Measurements from ENCODE around the gene SUCLG1. TPM values are rescaled to one million over a fixed set of nuclear protein-coding genes. Genes with fewer than 3 reads are reported as not detected.
"Not testable (repeated sequence)": the region's sequence is repeated elsewhere in the genome, so short reads cannot be mapped to it uniquely, and the experiment has no call there.

Gene SUCLG1
- polyA plus RNA-seq, 1 donor (not counting 4 experiments of a cell fraction or from before 2014, with no cell fraction given): 83.6 TPM

GRCh38 chr2:84409531-84409930 lies 49.5 kb downstream of the SUCLG1 start:
- Histone ChIP-seq H3K79me2 (ENCODE audit: control insufficient read depth, insufficient read depth, low read length) (no peaks in the 10 kb centered on the region), H3K9me3 (ENCODE audit: control insufficient read depth, low read depth, low read length) (no peaks in the 10 kb centered on the region), H2AFZ (ENCODE audit: control insufficient read depth, low read length) (no peak overlapping the region), H3K27ac (ENCODE audit: control insufficient read depth, insufficient read depth, low read length) (no peak overlapping the region), H3K4me2 (ENCODE audit: control insufficient read depth, extremely low read depth, insufficient read depth, low read depth, low read length) (no peak overlapping the region), H3K36me3 (ENCODE audit: control insufficient read depth in 2 of 2, extremely low read depth in 1 of 2, insufficient read depth in 2 of 2, low read length in 2 of 2) (no peaks in the 10 kb centered on the region), H3K27me3 (ENCODE audit: control insufficient read depth, extremely low read depth, insufficient read depth, low read length) (no peaks in the 10 kb centered on the region), H4K20me1 (ENCODE audit: control insufficient read depth, extremely low read depth, insufficient read depth, low read length) (no peaks in the 10 kb centered on the region), H3K9me1 (ENCODE audit: control insufficient read depth, extremely low read depth, insufficient read depth, low read length) (no peaks in the 10 kb centered on the region), H3K4me3 (ENCODE audit: control insufficient read depth in 2 of 3, extremely low read depth in 1 of 3, insufficient read depth in 2 of 3, low read depth in 1 of 3, low read length in 3 of 3) (no peak overlapping the region), H3K9ac (ENCODE audit: control insufficient read depth, extremely low read depth, insufficient read depth, low read length) (no peak overlapping the region), H3K4me1 (ENCODE audit: control insufficient read depth, extremely low read depth, insufficient read depth, low read length) (no peaks in the 10 kb centered on the region)
- TF ChIP-seq CTCF (optimal IDR thresholded peaks at IDR 0.05 in 1 of 3, IDR thresholded peaks at IDR 0.05 in 1 of 3, conservative IDR thresholded peaks at IDR 0.05 in 1 of 3; ENCODE audit: extremely low read depth in 1 of 3, insufficient read depth in 2 of 3, low read length in 3 of 3): no peak
- no peak for TF ChIP-seq EZH2 (IDR thresholded peaks at IDR 0.05; ENCODE audit: low read length)
- DNase-seq (ENCODE audit: low read depth, low spot score) (no peak), FAIRE-seq (no peak)
- dilution Hi-C loops (cut with MboI; ENCODE audit: extremely low pct_ligation_motif_present, low sequenced_read_pairs): no loop called here

- DNase-seq (ENCODE audit: low read depth, low spot score); H3K9ac ChIP-seq (ENCODE audit: control insufficient read depth, extremely low read depth, insufficient read depth, low read length); H3K9me3 ChIP-seq (ENCODE audit: control insufficient read depth, low read depth, low read length); H4K20me1 ChIP-seq (ENCODE audit: control insufficient read depth, extremely low read depth, insufficient read depth, low read length); H3K27ac ChIP-seq (ENCODE audit: control insufficient read depth, insufficient read depth, low read length); dilution Hi-C loops (cut with MboI; ENCODE audit: extremely low pct_ligation_motif_present, low sequenced_read_pairs); H3K36me3 ChIP-seq (ENCODE audit: control insufficient read depth in 2 of 2, extremely low read depth in 1 of 2, insufficient read depth in 2 of 2, low read length in 2 of 2); H3K27me3 ChIP-seq (ENCODE audit: control insufficient read depth, extremely low read depth, insufficient read depth, low read length); H3K4me2 ChIP-seq (ENCODE audit: control insufficient read depth, extremely low read depth, insufficient read depth, low read depth, low read length); H3K79me2 ChIP-seq (ENCODE audit: control insufficient read depth, insufficient read depth, low read length); H3K4me3 ChIP-seq (ENCODE audit: control insufficient read depth in 2 of 3, extremely low read depth in 1 of 3, insufficient read depth in 2 of 3, low read depth in 1 of 3, low read length in 3 of 3); FAIRE-seq; H2AFZ ChIP-seq (ENCODE audit: control insufficient read depth, low read length); H3K9me1 ChIP-seq (ENCODE audit: control insufficient read depth, extremely low read depth, insufficient read depth, low read length); H3K4me1 ChIP-seq (ENCODE audit: control insufficient read depth, extremely low read depth, insufficient read depth, low read length): not testable (repeated sequence)
These were observed 57.0 kb downstream of the SUCLG1 start for GRCh38 chr2:84402111-84402510.

GRCh38 chr2:84399839-84400238 lies 59.2 kb downstream of the SUCLG1 start:
- H3K27me3 ChIP-seq (ENCODE audit: control insufficient read depth, extremely low read depth, insufficient read depth, low read length); H3K79me2 ChIP-seq (ENCODE audit: control insufficient read depth, insufficient read depth, low read length); H3K9me3 ChIP-seq (ENCODE audit: control insufficient read depth, low read depth, low read length); H3K4me1 ChIP-seq (ENCODE audit: control insufficient read depth, extremely low read depth, insufficient read depth, low read length); H3K4me2 ChIP-seq (ENCODE audit: control insufficient read depth, extremely low read depth, insufficient read depth, low read depth, low read length); H3K4me3 ChIP-seq (ENCODE audit: control insufficient read depth in 2 of 3, extremely low read depth in 1 of 3, insufficient read depth in 2 of 3, low read depth in 1 of 3, low read length in 3 of 3); H3K9ac ChIP-seq (ENCODE audit: control insufficient read depth, extremely low read depth, insufficient read depth, low read length); dilution Hi-C loops (cut with MboI; ENCODE audit: extremely low pct_ligation_motif_present, low sequenced_read_pairs); H3K36me3 ChIP-seq (ENCODE audit: control insufficient read depth in 2 of 2, extremely low read depth in 1 of 2, insufficient read depth in 2 of 2, low read length in 2 of 2); H3K9me1 ChIP-seq (ENCODE audit: control insufficient read depth, extremely low read depth, insufficient read depth, low read length); H2AFZ ChIP-seq (ENCODE audit: control insufficient read depth, low read length); H4K20me1 ChIP-seq (ENCODE audit: control insufficient read depth, extremely low read depth, insufficient read depth, low read length); H3K27ac ChIP-seq (ENCODE audit: control insufficient read depth, insufficient read depth, low read length); DNase-seq (ENCODE audit: low read depth, low spot score); FAIRE-seq: not testable (repeated sequence)
